HG03571 (cell line): ENCODE data around the gene ATP11A.

ENCODE experiments used
- ATAC-seq: cut with Tn5 transposase; IDR thresholded peaks from one replicate; pipeline ENCODE4 v1.9.1; 2021; ENCODE audit not compliant: unreplicated experiment

ATP11A gene

GRCh38 chr13:112689303-112690245, at the start of gene ATP11A:
TSS of gene ATP11A (plus strand) at chr13:112690038. CDS start at chr13:112690417, 379 bp downstream.
- ATAC-seq, result peak; percentile 77

DNA sequence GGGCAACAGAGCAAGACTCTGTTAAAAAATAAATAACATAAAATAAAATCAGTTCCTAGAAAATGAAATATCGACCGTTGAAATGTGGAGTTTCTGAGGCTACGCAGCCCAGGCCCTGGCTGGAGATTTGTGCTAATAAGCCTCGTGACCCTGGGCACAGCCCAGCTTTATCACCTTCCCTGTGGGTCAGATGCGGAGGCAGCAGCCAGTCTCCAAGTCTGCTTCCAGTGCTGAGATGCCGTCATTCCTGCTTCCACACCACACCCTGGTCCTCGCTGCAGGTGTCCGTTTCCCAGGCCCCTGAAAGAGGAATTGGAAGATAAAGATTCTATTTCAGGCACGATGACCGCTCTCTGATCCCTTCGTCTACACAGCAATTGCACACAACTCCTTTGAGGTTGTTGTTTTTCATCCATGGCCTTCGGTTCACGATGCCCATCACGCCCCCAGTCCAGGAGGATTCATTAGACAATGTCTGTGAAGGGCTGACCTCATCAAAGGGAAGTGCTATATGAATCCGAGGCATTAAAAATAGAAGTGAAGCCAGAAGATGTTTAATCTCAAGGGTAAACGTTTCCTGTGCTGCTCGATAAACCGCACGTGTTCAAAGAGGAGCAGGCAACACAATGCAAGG, 48.3 kb upstream of the ATP11A start:
- no peak for ATAC-seq

DNA sequence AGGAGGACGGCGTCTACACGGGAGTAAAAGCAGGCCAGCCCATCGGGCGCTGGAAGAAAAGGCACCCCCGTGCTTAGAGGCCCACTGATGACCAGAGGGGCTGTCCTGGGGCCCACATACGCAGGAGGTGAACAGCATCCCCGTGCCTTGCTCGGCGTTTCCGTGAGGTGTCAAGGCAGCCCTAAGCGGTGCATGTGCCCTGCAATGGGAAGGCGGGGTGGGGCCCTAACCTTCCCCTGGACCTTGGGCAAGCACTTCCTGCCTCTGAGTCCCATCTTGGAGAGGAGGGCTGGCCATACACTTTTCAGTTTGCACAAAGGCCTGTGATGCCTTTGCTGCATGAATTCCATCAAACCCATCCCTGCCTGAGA, 47.8 kb upstream of the ATP11A start:
- ATAC-seq, result no peak

- ATAC-seq, result no peak
Measured at GRCh38 chr13:112643759-112644459, 45.9 kb upstream of the ATP11A start.

- ATAC-seq, result no peak
Measured at GRCh38 chr13:112645327-112645914, 44.4 kb upstream of the ATP11A start.

DNA sequence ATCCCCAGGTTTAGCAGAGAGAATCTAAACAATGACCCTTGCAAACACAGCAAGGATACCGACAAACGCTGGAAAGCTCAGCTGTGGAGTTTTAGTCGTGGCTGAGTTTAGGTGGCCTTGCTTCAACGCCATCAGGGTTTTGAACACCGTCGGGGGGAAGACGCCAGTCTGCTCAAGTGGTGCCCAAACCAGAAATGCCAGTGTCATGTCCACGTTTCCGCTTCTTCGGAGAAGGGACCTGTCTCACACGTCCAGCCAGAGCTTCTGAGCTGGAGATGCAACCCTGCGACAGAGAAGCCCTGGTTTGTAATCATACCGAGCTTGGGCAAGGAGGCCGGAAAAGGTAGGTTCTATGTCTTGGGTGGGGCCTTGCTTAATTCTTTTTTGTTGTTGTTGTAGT, 42.6 kb upstream of the ATP11A start:
- no peak for ATAC-seq

DNA sequence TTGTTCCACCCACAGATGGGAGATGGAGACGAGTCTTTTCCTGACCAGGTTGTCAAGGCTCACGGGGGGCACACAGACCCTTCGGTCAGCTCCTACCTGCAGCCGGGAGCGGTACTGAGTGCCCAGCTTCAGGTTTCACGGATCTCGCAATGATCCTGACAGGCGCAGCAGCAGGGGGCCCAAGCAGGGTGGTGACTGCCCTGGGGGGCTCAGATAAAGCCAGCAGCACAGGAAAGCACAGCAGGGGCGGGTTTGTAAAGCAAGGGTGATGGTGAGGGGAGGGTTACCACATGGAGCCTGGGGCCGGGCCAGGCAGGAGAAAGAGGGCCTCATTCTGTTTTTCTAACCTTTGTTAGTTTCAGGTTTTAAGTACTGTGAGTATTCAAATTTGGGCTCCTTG, 41.7 kb upstream of the ATP11A start:
- ATAC-seq, result no peak

DNA sequence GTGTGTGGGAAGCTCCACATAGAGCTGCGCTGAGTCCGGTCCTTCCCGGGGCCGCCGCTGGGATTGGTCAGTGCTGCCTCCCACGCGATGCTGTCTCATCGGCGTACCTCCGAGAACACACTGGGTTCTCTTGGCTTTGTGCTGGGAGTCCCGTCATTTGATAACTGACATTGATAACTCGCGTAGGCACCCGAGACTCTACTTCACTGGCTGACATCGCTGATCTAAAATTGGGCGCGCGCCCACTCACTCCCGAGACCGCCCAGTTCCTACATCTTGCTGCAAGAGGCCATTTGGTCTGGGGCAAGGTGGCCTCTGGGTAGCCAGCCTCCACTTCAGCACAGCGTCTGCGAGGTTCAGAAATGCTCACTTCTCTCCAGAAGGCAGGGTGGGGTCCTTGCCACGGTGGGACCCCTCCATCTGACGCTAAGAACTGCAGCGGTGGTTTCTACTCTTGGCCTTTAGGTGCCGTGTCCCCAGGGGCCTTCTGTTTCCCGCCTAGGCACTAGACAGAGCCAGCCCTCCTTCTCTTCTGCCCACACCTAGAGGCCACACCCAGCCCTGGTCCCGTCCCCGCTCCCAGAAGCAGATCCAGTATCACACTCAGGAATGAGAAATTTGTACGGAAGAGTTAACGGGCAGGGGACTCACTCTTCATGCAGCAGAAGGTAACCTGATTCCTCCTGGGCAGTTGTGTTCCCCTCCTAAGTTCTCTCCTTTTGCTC, 40.7 kb upstream of the ATP11A start:
- ATAC-seq, result no peak

DNA sequence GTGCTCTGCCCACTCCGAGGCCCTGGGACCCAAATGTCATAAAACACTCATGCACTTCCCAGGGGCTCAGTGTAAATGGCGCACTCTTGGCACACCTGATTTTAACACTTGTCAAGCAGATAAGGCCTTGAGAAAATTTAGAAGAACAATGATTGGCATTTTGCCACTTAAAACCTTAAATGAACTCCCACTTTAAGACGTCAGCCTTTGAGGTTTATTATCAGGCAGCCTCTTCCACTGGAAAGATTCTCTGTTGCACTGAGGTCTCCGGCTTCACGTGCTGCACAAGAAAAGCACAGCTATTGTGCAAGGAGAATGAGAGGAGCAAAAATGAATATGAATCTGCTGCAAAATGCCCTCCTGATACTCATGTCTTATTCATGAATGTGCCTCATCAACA, 38.5 kb upstream of the ATP11A start:
- ATAC-seq, result no peak

GRCh38 chr13:112651750-112652511, 37.9 kb upstream of the ATP11A start:
- no peak for ATAC-seq

DNA sequence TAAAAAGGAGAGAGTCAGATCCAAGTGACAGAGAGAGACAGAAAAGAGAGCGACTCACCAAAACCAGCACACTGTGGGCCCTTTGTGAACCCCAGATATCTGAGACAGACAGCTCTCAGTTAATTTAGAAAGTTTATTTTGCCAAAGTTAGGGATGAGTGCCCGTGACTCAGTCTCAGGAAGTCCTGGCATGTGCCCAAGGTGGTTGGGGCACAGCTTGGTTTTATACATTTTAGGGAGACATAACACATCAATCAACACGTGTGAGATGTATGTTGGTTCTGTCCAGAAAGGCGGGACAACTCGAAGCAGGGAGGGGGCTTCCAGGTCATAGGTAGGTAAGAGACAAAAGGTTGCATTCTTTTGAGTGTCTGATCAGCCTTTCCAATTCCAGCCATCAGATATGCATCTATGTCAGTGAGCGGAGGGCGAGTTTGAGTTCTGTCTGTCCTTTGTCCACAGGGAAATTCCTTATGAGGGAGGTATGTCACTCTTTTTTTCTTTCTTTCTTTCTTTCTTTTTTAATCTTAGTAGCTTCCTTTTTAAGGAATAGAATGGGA, 37.2 kb upstream of the ATP11A start:
- no peak for ATAC-seq

DNA sequence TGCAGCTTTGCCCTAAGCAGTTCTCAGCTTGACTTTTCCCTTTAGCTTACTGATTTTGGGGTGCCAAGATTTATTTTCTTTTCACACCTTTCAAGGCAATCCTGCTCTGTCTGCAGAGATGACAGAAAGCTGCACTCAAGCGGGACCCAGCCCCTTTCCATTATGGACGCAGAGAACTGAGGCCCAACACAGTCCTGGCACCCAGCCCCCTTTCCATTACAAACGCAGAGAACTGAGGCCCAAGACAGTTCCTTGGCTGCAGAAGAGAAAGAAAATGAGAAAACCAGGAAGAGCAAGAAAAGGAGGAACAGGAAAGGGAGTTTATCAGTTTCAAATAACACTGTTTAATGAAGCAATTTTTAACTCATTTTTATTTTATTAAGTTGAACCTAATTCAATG, 36.8 kb upstream of the ATP11A start:
- ATAC-seq, result no peak

DNA sequence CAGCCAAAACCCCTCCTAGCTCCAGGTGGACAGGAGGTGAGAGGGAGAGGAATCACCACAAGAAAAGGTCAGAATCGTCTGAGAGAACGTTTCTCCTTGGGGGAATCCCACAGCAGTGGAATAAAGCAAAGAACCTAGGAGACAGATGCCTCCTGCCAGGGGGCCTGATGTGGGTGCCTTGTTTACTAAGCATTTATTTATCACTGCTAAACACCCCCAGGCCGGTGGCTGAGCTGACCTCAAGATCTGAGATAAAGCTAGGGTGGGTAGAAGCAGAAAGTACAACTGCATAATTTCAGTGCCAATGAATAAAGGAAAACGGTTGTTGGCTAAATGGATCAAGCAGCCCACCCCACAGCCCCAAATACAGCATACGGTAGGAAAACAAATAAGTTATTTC, 33.9 kb upstream of the ATP11A start:
- ATAC-seq, result no peak

- ATAC-seq, result no peak
Measured at GRCh38 chr13:112657850-112658445, 31.9 kb upstream of the ATP11A start.

DNA sequence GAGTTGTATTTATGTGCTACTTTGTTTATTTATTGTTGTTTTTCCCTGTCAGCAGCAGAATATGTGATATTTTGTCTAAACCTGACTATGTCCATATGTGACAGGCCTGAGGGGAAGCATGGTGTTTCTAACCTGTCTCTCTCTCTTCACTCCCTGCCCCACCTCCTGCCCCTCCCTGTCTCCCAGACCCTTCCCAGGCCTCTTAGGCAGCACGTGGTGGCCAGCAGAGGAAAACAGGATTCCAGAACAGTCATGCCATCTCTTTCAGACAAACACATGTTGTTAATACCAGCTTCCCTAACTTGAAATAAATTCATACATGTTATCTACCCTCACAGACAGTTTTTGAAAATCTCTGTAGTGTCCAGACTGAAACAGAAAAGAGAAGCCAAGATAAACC, 31.0 kb upstream of the ATP11A start:
- ATAC-seq, result no peak

GRCh38 chr13:112661291-112661690, 28.5 kb upstream of the ATP11A start:
- ATAC-seq, result no peak

- ATAC-seq, result no peak
Measured at GRCh38 chr13:112664501-112665203, 25.2 kb upstream of the ATP11A start.

DNA sequence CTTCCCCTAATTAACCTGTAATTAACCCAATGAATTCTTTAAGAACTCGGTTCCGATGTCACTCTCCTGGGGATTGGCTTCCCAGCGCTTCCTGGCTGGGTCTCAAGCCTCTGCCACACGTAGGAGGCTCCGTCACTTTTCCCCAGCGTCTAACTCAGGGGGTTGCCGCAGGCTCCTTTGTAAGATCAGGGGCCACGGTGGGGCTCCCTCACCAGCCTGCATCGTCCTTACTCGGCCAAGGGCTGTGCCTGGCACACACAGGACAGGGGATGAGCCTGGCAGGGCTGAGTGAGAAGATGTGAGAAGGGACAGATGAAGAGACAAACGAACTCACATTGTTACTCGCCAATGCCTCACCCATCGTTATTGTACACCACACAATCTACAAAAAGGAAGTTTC, 20.9 kb upstream of the ATP11A start:
- no peak for ATAC-seq
